NT2/D1 (cell line): ENCODE measurements around the gene PA2G4.

ENCODE experiments used
- SUZ12 ChIP-seq: IDR thresholded peaks from 2 replicates; pipeline ENCODE4 v1.6.1; 2011; ENCODE audit not compliant: insufficient read length, insufficient read depth; ENCODE audit errors: extremely low read depth
- ZNF274 ChIP-seq: IDR thresholded peaks from 2 replicates; pipeline ENCODE4 v1.6.1; 2011; ENCODE audit warnings: mild to moderate bottlenecking, low read depth, low read length

GRCh38 chr12:56121204-56121870 is 17.0 kb downstream of the PA2G4 start:
- TF ChIP-seq ZNF274, result no peak
- no peak for TF ChIP-seq SUZ12
